ENCODE measurements around the gene PCNX2.
"Not testable (repeated sequence)": the region's sequence is repeated elsewhere in the genome, so short reads cannot be mapped to it uniquely, and the experiment has no call there.

PCNX2 gene

GRCh38 chr1:233097546-233097945, 198.0 kb downstream of the PCNX2 start:
- DNase-seq: no peak

DNA sequence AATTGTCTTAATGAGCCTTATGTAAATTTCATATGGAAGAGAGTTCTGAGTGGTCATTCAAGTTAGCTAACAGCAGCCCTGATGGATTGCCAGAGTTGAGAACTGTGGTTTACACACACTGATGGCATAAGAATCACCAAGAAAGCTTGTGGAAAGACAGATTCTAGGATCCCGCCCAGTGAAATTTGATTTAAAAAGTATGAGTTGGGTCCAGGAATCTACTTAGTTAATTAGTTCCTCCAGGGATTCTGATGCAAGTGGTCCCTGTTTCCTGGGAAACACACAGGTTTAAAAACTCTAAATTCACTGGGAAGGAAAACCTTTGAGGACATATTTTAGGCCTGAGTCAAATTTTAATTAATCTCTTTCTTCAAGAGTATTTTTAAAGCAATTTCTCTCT, 200.8 kb downstream of the PCNX2 start:
- DNase-seq: no peak

DNA sequence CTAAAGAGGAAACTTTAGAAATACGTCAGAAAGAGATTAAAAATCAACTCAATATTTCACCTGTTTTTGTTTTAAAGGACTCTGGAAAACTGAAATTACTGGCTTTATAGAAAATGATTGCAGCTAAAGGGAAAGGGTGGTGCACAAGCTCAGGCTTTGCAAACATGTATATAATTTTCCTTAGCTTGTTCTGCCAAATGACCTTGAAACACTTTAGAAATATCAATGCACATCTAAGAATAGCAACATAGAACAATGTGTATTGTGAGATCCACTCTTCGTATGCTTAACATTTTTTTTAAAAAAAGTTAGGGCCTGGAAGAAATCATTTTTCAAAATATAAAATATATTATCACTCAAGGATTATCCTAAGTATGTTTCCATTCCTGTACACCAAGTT, 201.3 kb downstream of the PCNX2 start:
- no peak for DNase-seq

- no peak for DNase-seq
These were observed 204.6 kb downstream of the PCNX2 start for GRCh38 chr1:233090746-233091494.

GRCh38 chr1:233089251-233089650, 206.3 kb downstream of the PCNX2 start:
- no peak for DNase-seq

DNA sequence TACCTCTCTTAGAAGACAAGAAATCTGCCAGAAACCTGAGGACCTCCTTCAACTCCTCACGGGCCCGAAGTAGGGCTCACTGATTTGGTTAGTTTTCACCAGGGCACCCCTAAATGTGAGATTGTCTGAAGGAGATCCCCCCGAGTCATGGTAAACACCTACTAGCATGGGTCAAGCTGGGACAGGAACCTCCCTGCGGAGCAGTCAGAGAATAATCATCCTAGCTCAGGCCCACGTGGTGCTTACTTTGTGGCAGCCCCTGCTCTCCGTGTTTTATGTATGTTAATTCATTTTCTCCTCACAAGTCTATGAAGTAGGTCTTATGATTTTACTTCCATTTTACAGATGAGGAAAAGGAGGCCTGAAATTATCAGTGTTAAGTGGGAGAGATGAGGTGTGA, 206.9 kb downstream of the PCNX2 start:
- no peak for DNase-seq

DNA sequence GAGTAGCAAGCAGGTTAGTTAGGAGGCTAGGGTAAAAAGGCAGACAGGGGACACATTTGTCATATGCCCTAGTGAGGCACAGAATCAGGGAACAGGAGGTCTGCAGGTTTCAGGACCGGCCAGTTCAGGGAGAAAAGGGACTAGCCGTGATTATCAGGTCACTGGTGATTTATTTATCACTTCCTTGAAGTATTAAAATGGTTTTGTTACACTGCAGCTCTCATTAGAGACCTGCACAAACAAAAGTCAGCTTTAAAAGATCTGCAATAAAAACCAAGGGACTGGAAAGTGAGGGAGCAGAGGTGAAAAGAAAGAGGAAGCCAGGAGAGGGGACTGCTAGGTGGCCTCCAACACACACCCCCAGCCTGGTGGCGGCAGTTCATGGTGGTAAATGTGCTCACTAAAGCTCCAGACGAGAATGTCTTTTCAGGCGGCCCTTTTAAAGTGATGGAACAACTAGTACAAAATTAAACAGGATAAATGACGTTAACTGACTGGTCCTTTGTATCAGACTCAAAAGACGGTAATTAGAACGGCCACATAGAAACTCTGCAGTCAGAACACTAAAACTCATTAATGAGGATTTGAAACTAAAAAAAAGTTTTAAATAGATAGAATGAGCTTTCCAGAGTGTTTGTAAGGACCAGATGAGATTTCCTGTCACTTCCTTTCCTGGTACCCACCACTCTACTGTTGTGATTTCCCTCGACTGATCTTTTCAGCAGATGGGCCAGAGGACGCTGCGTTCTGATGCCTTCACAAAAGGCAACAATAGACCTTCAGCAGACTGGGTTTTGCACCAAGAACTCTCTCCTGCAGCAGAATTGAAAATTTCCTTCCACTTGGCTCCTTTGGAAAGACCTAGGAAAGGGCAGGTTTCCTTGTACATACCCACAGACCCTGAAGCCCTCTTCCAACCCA, 208.3 kb downstream of the PCNX2 start:
- DNase-seq: no peak

DNA sequence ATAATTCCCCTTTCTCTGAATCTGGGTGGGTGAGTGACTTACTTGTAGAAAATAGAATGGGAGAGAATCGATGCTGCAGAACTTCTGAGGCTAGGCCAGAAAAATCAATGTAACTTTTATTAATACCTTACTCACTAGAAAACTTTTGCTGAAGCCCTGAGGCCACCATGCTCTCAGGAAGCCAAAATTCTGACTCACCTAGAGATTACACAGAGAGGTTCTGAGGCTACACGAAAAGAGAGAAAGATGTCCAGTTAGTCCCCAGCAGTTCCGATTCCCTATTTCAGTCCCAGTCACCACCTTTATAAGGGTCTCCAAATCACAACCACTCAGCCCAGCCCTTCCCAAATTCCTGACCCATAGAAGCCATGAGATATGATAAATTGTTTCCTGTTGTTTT, 210.0 kb downstream of the PCNX2 start:
- no peak for DNase-seq

- peak; percentile 69 for DNase-seq
These were observed 212.6 kb downstream of the PCNX2 start for GRCh38 chr1:233082778-233083550.

GRCh38 chr1:233081735-233082134, 213.8 kb downstream of the PCNX2 start:
- peak; percentile 72 for DNase-seq

DNA sequence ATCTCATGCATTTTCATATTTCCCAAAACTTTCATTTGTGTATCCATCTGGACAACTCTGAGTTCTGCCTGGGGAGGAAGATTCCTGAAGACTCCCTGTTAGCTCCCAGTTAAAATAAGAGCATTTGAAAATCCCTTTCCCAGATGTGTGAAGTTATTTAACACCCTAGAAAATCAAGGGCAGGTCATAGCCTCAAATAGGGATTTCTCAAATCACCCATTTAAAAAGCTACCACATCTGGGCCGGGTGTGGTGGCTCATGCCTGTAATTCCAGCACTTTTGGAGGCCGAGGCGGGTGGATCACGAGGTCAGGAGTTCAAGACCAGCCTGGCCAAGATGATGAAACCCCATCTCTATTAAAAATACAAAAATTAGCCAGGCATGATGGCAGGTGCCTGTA, 214.7 kb downstream of the PCNX2 start:
- DNase-seq: not testable (repeated sequence)

- no peak for DNase-seq
These were observed 215.2 kb downstream of the PCNX2 start for GRCh38 chr1:233080286-233080685.

DNA sequence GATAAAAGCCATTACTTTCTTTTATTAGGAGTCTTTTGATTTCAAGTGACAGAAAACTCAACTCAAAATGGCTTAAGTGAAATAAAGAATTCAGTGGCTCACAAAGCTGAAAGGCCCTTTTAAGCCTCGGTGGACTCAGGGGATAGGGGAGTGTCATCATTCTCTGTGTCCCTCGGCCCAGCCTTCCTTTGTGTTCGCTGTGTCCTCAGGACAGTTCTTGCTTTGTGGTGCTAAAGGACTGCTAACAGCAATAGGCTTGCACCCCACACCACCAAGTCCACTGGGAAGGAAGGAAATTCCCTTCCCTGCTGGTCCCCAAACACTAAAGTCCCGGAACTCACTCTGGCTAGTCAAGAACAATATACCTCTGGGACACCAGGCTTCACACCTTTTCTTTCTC, 216.0 kb downstream of the PCNX2 start:
- no peak for DNase-seq

- no peak for DNase-seq
These were observed 217.1 kb downstream of the PCNX2 start for GRCh38 chr1:233078396-233078795.

DNA sequence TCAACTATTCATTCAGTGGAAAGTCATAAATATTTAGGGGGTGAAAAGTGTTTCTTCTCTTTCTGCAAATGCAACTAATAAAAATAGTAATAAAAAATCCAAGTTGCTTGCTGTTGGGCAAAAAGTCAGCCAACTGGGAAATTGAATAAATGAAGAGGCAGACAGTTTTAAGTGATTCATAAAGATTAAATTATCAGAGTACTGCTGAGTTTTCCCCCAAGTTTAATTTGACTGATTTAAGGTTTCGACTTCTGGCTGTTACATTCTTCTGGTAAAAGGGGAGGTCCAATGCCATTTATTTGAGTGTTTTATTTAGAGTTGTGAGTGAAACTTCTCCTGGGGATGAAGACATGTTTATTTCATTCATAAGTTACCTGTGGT, 219.6 kb downstream of the PCNX2 start:
- no peak for DNase-seq

- DNase-seq: no peak
These were observed 229.4 kb downstream of the PCNX2 start for GRCh38 chr1:233066087-233066486.

- no peak for DNase-seq
These were observed 229.8 kb downstream of the PCNX2 start for GRCh38 chr1:233065685-233066084.

- no peak for DNase-seq
These were observed 230.5 kb downstream of the PCNX2 start for GRCh38 chr1:233064988-233065387.

GRCh38 chr1:233063462-233063861, 232.1 kb downstream of the PCNX2 start:
- no peak for DNase-seq

DNA sequence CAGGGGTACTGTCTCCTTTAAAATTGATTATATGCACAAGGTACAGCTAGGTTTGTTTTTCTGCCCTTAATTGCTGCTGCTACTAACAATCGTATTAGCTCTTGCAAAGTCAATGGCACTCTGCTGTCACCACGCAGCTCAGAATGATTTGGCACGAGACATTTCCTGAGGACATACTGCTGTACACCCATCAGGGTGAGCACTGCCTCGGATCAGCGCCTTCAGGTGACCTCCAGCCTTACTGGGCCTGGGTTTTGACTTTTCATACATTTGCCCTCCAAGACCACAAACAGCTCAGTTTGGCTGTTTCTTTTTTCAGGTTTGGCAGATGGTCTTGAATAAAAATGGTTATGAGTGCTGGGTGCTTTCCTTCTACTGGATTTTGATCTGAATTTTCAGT, 234.3 kb downstream of the PCNX2 start:
- DNase-seq: peak; percentile 4

- no peak for DNase-seq
These were observed 235.0 kb downstream of the PCNX2 start for GRCh38 chr1:233060461-233060994.

DNA sequence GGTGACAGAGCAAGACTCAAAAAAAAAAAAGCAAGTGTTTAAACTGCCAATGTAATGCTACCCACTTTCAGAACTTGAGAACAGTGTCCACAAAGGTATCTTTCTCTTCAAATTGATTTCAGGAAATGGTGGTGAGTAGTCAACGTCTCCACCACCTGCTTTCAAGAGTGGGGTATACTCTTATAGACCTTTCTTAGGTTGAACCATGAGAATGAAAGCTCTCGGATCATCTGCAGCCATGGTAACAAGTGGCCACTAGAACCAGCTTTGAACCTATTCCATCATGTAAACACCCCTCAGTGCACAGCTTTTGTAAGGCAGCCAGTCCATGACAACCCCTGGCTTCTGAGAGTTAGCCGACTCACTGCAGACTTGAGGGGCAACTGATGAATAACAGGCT, 237.7 kb downstream of the PCNX2 start:
- DNase-seq: no peak
